ENCODE results near the gene TSPEAR.

The TSPEAR gene

GRCh38 chr21:44527156-44527982 is 184.0 kb downstream of the TSPEAR start:
- TF ChIP-seq EZH2phosphoT487 (conservative IDR thresholded peaks at IDR 0.05; ENCODE audit: low read length) (no peak), CTCF (IDR thresholded peaks at IDR 0.05; ENCODE audit: insufficient read depth, low read length, poor library complexity, severe bottlenecking) (no peak)
- Histone ChIP-seq H3K27me3 (ENCODE audit: low read length) (no peaks in the 10 kb centered on the region), H3K36me3 (ENCODE audit: low read length) (no peaks in the 10 kb centered on the region), H3K9me2 (replicated peaks; ENCODE audit: insufficient read depth, low read length) (no peaks in the 10 kb centered on the region), H3K4me3 (ENCODE audit: insufficient read depth, low read length, poor library complexity, severe bottlenecking) (no peak overlapping the region), H4K20me1 (ENCODE audit: low read depth, low read length) (no peaks in the 10 kb centered on the region), H3F3A (ENCODE audit: insufficient read depth) (no peaks in the 10 kb centered on the region), H3K4me2 (ENCODE audit: low read depth, low read length, poor library complexity, severe bottlenecking) (no peak overlapping the region), H3K79me2 (ENCODE audit: insufficient read depth, low read length) (no peaks in the 10 kb centered on the region), H2AFZ (ENCODE audit: low read depth, low read length, severe bottlenecking) (no peak overlapping the region), H3K9me3 (ENCODE audit: insufficient read depth, low read length) (peaks cover 16% of the 10 kb centered on the region; the same call in 1 of the 2 replicates), H3K9ac (ENCODE audit: low read length) (no peak overlapping the region), H3K27ac (ENCODE audit: low read depth, low read length) (no peak overlapping the region)

- H3K27ac ChIP-seq (ENCODE audit: low read depth, low read length): no peak overlapping the region
- H4K20me1 ChIP-seq (ENCODE audit: low read depth, low read length): no peaks in the 10 kb centered on the region
- no peak overlapping the region for H3K4me2 ChIP-seq (ENCODE audit: low read depth, low read length, poor library complexity, severe bottlenecking)
- no peak for TF ChIP-seq CTCF (IDR thresholded peaks at IDR 0.05; ENCODE audit: insufficient read depth, low read length, poor library complexity, severe bottlenecking)
- TF ChIP-seq EZH2phosphoT487 (conservative IDR thresholded peaks at IDR 0.05; ENCODE audit: low read length): no peak
- no peaks in the 10 kb centered on the region for H3K79me2 ChIP-seq (ENCODE audit: insufficient read depth, low read length)
- H2AFZ ChIP-seq (ENCODE audit: low read depth, low read length, severe bottlenecking): no peak overlapping the region
- no peak overlapping the region for H3K9ac ChIP-seq (ENCODE audit: low read length)
- H3K4me3 ChIP-seq (ENCODE audit: insufficient read depth, low read length, poor library complexity, severe bottlenecking): no peak overlapping the region
- H3K9me2 ChIP-seq (replicated peaks; ENCODE audit: insufficient read depth, low read length): no peaks in the 10 kb centered on the region
- H3K27me3 ChIP-seq (ENCODE audit: low read length): no peaks in the 10 kb centered on the region
- no peaks in the 10 kb centered on the region for H3F3A ChIP-seq (ENCODE audit: insufficient read depth)
- H3K36me3 ChIP-seq (ENCODE audit: low read length): no peaks in the 10 kb centered on the region
- peaks cover 16% of the 10 kb centered on the region; the same call in 1 of the 2 replicates for H3K9me3 ChIP-seq (ENCODE audit: insufficient read depth, low read length)
Measured at GRCh38 chr21:44526096-44526997, 185.0 kb downstream of the TSPEAR start.

DNA sequence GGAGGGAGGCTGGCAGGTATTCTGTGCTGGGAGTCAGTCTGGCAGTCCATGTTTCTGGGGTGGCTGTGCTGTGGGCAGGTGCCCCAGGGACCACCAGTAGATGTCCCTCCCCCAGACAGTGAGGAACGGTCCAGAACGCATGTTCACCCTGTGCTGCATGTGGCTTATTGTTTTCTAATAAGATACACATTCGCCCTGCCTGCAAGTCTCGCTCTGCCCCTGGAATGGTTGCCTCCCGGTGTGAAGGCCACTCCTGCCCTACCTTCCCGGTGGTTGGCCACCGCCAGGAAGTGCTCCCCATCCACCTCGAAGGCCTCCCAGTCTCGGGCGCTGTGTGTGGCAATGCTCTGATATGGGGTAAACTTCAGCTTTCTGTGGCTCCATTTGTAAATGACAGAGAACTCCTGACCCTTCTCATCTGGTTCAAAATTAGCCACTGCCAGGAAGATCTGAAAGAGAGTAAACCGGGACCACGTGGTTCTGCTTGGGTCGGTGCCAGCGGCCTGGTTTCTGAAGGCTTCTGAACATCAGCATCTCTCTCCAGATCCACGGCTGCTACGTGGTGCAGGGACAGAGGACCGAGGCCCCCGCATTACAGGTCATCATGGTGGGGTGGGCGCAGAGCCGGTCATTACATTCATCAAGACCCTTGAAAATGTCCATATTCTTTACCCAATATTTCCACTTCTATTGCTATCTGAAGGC is 185.8 kb downstream of the TSPEAR start:
- H3K79me2 ChIP-seq (ENCODE audit: insufficient read depth, low read length): no peaks in the 10 kb centered on the region
- no peaks in the 10 kb centered on the region for H3K27me3 ChIP-seq (ENCODE audit: low read length)
- H3K9me3 ChIP-seq (ENCODE audit: insufficient read depth, low read length): peaks cover 16% of the 10 kb centered on the region; the same call in 1 of the 2 replicates
- H3K9ac ChIP-seq (ENCODE audit: low read length): no peak overlapping the region
- H2AFZ ChIP-seq (ENCODE audit: low read depth, low read length, severe bottlenecking): no peak overlapping the region
- H3K27ac ChIP-seq (ENCODE audit: low read depth, low read length): no peak overlapping the region
- no peaks in the 10 kb centered on the region for H3K9me2 ChIP-seq (replicated peaks; ENCODE audit: insufficient read depth, low read length)
- no peaks in the 10 kb centered on the region for H3F3A ChIP-seq (ENCODE audit: insufficient read depth)
- H4K20me1 ChIP-seq (ENCODE audit: low read depth, low read length): no peaks in the 10 kb centered on the region
- no peak for TF ChIP-seq CTCF (IDR thresholded peaks at IDR 0.05; ENCODE audit: insufficient read depth, low read length, poor library complexity, severe bottlenecking)
- H3K4me3 ChIP-seq (ENCODE audit: insufficient read depth, low read length, poor library complexity, severe bottlenecking): no peak overlapping the region
- no peak overlapping the region for H3K4me2 ChIP-seq (ENCODE audit: low read depth, low read length, poor library complexity, severe bottlenecking)
- no peaks in the 10 kb centered on the region for H3K36me3 ChIP-seq (ENCODE audit: low read length)

Measured in SU-DHL-6 (cell line).